Measurements from ENCODE around the gene CLNS1A.
"Not testable (repeated sequence)": the region's sequence is repeated elsewhere in the genome, so short reads cannot be mapped to it uniquely, and the experiment has no call there.

The CLNS1A gene, protein sequence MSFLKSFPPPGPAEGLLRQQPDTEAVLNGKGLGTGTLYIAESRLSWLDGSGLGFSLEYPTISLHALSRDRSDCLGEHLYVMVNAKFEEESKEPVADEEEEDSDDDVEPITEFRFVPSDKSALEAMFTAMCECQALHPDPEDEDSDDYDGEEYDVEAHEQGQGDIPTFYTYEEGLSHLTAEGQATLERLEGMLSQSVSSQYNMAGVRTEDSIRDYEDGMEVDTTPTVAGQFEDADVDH

DNA sequence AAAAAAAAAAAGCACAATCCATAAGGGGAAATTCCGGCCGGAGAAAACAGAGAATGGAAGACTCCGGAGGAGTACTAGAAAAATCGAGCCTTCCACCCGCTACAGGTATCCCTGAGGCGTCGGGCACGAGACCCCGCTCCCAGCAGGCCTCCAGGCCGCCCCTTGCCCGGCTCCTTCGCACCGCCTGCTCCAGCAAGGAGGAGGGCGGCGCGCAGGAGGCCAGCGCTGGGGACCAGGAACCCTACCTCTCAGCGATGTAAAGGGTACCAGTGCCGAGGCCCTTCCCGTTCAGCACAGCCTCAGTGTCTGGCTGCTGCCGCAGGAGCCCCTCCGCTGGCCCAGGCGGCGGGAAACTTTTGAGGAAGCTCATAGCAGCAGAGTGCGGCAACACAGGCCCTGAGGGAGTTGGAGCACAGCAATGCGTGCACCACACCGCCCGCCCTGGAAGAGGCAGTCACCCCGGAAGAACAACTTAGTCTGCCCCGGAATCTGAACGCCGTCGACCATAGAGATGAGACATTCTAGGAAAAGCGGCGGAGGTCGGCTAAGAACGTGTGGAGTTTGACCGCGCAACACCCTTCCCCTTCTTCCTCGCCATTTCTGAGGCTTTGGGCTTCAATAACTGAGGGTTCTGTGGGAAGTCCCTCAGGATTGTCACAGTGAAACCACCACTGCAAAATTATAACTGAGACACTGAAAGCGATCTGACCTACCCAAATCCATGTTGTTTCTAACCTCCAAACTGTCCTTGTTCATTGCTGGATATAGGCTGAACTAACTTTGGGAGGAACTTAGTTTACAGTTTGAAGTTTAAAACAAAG is at the start of gene CLNS1A:
TSS of gene CLNS1A (minus strand) at position 450 of the 821 bp plus-strand sequence. CDS start at position 370, 80 bp downstream.
- DNase-seq, result peak; percentile 99

DNA sequence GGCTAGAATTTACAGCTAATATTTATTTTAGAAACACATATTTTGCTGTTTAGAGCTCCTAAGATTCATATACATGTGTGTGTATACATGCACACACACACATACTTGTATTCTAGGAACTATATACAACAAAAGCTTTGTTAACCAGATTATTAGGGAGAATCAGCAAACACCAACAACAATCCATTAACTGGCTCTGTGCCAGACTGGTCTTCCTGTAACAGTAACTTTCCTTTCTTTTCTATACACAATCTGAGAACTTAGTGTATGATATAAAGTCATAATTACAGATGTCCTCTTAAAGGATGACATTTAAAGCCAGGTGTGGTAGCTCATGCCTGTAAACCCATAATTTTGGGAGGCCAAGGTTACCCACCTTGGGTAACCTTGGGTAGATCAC is 49.5 kb upstream of the CLNS1A start:
- no peak for DNase-seq

DNA sequence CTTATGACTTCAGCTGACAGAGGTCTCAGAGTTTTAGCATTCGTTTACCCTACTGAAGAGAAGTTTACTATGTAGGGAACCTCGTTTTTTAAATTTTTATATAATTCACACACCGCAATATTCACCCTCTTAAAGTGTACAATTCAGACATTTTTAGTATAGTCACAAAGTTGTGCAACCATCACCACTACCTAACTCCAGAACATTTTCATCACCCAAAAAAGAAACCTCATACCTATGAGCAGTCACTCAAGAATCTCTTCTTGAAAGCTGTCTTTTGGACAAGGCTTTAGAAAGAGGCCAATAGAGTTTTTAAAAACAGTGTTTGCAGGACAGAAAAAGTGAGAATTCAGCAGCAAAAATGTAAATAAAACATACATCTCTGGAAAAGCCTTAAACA is 39.5 kb upstream of the CLNS1A start:
- no peak for DNase-seq

DNA sequence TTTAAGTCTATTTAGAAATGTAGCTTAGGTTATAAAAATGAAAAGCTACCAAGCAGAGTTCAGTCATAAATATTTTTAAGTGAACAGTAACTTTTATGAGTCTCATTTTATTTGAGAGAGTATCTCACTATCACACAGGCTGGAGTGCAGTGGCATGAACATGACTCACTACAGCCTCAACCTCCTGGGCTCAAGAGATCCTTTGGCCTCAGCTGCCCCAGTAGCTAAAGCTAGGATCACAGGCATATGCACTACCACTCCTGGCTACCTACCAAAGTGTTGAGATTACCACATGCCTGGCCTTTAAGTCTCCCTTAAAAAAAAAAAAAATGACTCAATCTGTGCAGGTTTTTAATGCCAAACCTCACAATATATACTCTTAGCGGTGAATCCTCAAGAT is 34.7 kb upstream of the CLNS1A start:
- no peak for DNase-seq

DNA sequence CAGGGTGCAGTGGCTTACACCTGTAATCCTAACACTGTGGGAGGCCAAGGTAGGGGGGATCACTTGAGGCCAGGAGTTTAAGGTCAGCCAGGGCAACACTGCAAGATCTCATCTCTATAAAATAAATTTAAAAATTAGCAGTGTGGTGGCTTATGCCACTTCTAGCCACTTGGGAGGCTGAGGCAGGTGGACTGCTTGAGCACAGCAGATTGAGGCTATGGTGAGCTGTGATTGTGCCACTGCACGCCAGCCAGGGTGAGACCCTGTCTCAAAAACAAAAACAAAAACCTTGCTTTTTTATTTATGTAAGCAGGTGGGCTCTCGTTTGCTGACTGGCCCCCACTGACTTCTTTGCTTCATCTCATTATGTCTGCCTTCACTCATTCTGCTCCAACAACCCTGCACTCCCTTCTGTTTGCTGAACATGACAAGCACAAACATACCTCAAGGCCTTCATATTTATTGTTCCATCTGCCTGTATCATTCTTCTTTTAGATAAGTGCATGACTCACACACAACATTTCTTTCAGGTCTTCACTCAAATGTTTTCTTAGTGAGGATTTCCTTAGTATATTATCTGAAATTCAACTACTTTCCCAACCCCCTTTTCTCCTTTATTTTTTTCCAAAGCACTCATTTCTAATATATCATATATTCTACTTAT is 32.4 kb upstream of the CLNS1A start:
- DNase-seq, result peak; percentile 20

DNA sequence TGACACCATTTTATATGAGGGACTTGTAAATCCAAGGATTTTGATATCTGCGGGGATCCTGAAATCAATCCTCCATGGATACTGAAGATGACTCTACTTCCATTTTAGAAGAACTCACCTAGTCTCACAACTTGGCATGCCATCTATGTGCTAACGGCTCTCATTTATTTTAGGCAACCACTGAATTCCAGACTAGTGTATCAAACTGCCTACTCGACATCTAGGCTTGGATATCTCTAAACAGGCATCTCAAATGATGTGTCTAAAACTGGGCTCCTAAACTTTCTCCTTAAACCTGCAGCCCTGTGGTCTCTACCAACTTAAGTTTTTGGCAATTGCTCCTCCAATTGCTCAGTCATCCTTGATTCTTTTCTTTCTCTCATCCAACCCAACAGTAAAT is 31.2 kb upstream of the CLNS1A start:
- DNase-seq, result no peak

DNA sequence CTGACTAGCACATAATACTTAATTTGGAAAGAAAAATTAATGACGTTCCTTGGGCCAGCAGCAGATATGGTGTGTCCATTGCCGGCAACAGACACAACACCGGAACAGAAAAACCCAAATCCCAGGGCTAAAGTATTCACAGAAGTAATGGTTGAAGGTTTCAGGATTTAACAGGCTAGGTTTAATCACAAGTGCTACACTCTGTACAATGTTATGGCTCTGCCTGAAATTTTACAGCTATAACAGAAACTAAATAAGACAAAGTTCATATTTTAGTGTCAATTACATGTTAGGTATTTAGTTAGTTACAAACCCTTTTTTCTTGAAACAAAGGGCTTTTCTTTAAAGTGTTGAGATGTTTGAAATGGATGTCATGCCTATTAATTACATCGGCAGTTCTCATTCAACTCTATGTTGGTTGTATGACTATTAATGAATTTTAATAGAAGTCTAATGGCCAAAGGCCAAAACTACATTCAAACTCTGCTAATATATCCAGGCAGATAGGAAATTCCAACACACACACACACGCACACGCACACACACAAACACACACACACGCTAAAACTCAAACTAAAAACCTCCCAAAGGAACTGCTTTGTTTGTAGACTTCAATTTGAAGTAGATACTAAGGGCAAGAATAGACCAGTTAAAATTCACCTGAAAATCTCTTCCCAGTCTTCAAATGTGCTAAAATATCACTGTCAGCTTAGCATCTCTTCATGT is 27.8 kb upstream of the CLNS1A start:
- no peak for DNase-seq

DNA sequence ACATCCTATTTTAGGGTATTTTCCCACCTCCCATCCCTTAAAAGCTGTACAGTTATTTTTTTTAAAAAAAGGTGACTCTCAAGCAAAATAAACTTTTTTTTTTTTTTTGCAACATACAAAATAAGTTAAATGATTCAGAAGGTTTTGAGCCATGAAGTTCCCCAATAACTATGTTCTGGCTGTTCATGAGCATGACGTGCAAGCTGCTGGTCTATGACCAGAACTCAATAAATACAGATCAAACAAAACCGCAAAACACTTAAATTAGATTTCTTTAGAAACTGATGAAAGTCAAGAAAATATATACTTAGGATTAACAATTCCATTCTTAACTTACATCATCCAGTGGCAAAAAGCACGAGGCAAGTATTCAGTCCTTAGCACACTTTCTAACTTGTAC is 24.1 kb upstream of the CLNS1A start:
- no peak for DNase-seq

DNA sequence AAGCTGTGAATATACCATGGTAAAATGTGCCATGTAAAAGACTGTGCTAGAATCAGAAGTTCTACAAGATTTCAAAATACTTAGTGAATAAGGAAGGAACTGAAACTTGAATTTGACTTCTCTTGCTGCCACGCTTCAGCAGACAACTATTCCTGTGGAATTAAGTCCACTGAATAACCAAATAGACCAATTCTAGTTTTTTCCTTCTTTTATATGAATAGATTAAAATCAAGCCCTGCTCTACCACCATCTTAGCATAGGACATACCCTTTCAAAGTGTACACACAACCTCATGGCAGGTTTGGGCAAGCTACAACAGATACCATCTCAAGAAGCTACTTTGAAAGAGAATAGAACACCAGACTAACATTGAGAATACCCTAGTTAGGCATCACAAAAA is 23.4 kb upstream of the CLNS1A start:
- DNase-seq, result no peak

DNA sequence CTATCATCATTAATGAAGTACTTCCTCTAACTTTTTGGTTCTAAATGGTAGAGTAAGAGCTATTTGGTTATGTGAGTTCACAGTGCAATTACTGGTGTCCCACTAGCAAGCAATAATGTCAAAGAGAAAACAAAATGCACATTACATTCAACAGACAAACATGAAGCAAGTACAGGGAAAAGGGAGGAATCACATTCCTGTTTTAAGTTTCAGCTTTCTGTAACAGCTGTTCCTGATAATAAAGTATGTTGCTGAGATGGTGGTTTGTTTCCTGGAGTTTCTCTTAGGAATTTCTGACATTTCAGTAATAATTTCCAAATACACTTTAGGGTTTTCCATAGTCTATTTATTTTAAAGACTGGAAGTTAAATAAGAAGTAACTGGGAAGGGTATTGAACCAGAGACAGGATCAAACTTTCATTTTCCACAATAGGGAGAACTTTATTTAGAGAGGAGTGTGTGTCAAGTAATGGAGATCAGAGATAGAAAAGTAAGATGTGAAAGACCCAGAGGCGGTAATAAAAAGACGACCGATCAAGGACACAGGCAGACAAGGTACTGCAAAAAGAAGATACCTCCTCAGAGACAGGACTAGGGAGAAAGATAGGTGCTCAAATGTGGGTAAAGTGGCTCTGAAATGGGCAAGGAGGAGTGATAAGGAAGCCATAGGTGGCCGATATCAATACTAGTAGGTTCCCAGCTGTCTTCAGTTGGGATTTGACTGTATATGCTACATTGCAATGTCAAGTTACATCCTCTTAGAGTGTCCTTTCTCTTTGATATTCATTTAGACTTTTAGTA is 20.8 kb upstream of the CLNS1A start:
- DNase-seq, result no peak

DNA sequence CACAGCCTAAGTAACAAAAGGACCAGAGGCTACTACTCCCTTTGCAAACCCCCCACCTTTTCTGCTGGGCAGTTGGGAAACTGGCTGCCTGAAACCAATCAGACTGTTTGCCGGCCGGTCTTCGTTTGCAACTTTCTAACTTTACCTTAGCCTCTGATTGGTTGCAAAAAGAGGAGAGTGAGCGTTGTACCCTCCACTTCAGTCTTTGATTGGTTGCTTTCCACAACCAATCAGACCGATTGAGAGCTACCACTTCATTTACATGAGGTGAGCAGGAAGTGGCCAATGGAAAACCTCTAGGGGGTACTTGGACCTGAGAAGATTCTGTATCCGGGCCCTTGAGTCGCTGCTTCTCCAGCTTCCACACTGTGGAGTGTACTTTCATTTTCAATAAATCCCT is 18.8 kb upstream of the CLNS1A start:
- no peak for DNase-seq

DNA sequence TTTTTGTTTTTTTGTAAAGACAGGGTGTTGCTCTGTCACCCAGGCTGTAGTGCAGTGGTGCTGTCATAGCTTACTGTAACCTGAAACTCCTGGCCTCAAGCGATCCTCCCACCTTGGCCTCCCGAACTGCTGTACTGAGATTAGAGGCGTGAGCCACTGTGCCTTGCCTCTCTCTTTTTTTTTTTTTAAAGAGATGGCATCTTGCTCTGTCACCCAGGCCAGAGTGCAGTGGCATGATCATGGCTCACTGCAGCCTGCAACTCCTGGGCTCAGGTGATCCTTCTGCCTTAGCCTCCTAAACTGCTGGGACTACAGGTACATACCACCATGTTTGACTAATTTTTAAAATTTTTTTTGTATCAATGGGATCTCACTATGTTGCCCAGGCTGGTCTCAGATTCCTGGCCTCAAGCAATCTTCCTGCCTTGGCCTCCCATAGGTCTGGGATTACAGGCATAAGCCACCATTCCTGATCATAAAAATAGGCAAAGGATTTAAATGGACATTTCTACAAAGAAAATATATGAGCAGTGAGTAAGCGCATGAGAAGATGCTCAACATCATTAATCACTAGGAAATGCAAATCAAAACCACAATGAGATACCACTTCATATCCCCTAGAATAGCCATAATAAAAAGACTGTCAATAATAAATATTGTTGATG is 17.3 kb upstream of the CLNS1A start:
- DNase-seq, result peak; percentile 15

DNA sequence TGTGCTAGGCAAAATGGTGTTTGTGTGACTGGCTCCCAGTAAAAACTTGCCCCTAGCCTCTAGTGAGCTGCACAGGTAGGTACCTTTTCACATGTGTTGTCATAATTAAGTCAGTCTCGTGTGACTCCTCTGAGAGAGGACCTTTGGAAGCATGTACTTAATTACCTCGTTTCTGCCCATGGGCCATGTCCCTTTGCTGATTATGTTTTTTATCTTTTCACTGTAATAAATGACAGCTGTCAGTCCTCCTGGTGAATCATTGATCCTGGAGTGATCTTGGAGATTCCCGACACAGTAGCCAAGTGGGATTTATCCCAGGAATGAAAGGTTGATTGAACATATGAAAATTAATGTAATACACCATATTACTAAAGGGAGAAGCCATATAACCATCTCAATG is 12.5 kb upstream of the CLNS1A start:
- no peak for DNase-seq

DNA sequence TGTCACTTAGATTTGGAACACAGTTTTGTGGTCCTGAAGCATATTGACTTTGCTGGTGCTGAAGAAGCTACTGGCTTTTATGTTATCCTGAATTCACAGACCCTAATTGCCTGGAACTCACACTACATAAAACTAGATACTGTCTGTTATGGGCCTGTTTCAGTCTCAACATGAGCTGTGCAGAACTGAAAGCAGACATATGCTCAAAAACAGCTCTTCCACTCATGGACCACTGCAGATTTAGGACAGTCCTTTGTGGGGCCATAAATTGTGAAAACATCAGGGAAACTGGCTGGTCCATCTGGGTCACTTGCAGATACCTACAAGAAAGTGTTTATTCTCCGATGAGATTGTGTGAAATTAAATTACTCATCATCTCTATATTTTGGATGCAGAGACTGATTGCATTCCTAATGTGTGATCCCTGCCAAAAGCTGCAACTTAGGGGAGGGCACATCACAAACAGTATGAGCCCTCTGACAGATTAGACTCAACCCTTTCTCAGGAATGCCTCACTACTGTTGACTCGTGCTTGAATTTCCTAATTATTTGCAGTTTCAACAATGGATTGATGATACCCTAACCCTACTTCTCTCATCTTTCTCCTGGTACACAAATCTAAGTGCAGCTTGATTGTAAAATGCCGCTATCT is 10.2 kb upstream of the CLNS1A start:
- no peak for DNase-seq

DNA sequence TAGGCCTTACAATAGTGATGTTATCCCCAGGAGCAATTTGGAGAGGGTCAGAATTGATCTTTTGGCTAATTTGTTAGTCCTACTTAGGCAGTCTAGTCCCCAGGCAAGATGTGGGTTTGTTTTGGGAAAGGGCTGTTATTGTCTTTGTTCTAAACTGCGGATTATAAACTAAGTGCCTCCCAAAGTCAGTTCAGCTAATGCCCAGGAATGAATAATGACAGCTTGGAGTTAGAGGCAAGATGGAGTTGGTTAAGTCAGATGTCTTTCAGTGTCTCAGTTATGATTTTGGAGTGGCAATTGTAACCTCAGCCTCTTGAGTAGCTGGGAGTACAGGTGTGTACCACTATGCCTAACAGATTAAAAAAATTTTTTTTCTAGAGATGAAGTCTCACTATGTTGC is 7.3 kb upstream of the CLNS1A start:
- no peak for DNase-seq

DNA sequence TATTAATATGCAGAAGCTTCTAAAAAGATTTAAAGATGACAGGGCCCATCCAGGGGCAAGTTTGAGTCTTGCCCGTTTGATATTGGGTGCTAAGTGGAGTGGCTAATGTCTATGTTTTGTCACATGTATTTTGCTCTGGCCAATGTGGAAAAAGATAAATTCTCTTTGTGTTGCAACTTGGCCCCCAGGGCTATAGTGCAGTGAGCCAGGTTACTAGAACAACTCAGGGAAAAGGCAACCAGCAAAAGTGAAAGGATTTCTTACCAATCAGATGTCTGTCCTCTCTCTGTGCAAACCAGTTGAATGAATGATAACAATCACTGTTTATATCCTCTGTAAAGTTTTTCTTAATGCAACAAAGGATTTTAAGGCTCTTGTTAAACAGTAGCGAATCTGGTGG is 4.6 kb upstream of the CLNS1A start:
- DNase-seq, result no peak

DNA sequence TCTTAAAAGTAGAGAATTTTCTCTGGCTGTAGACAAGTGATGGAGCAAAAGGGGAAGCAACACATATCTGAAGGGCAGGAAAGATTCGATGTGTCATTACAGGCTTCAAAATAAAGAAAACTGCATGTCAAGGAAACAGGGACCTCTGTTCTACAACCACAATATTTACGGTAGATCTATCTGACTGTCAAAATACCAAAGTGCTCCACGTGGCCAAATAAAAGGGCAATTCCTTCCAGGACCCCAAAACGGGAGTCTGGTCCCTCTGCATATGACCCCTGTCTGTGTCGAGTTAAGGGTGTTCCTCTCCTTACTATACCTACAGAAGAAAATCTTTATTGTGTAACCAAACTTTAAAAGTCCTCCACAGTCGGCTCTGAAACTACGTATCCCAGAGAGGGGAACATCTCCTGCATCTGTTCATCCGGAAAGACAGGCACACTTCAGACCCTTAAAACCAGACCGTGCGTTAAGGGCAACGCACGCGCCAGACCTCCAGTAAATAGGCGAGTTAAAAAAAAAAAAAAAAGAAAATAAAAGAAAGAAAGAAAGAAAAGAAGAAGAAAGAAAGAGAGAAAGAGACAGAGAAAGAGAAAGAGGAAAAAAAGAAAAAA is 756 bp downstream of the CLNS1A start:
- DNase-seq, result peak; percentile 48

DNA sequence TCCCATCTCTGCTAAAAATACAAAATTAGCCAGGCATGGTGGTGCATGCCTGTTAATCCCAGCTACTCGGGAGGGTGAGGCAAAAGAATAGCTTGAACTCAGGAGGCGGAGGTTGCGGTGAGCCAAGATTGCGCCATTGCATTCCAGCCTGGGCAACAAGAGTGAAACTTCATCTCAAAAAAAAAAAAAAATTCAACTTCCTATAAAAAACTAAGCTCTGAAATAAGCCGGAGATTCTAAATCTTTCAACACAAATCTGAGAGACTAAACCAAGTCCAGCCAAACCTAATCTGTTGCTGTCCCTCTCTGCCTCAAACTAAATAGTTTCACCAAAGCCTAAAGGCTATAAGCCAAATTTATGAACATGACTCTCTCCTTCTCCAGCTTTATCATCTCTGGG is 3.7 kb downstream of the CLNS1A start:
- not testable (repeated sequence) for DNase-seq

DNA sequence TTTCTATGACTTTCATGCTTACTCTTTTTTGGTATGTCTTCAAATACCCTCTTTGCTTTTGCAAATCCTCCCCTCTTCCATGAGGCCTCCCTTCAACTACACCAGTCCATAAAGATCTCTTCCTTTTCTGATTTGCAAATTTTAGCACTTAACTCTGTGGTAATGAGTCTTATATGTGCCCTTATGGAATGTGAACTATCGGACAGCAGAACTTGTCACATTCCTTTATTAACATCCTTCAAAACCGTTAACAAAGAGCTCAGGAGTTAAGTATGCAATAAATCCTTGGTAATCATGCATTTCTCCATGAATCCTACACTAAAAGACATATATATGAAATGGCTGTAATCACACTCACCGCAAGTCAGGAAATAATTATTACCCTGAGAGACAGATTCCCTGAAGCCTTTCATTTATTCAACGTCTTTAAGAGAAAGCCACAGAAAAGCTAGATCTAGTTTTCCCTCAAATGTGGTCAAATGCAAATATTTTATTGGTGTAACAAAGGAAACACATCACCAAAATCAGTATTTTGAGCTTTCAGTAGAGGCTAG is 7.4 kb downstream of the CLNS1A start:
- DNase-seq, result no peak

DNA sequence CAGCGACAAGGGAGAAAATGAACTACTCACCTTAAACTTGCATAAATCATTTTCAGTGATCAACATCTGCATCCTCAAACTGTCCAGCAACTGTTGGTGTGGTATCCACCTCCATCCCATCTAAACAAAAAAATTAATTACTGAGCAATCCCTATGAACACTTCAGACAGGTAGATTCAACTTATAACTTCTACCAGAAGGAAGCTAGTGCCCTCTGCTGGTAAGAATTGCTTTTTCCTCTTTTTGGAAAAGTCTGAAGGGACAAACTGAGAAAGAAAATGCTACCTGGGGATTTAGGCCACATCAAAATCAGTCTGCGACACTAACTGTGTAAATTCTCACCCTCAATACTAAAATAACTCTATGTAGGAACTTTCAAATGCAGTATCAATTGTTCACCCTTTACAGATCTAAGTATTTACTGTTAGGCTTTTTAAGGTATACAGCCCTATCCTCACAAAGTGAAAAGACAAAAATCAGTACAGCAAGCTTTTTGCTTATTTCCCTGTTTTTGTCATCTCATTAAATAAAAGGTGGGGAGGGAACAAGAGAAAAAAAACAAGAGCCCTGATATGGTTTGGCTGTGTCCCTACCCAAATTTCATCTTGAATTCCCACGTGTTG is 17.9 kb downstream of the CLNS1A start:
- DNase-seq, result peak; percentile 74

All from NCI-H2171 treated with DMSO at 0.1 percent for 48 hours (cell line).